ENCODE results near the gene TMBIM4. TPM values are rescaled to one million over a fixed set of nuclear protein-coding genes. Genes with fewer than 3 reads are reported as not detected.

TMBIM4 gene
- total and polyA plus RNA-seq, 10 of the 15 experiments (the other 5 are each of a cell fraction or from before 2014, with no cell fraction given): 38.8 to 341 (median 82.8) TPM

DNA sequence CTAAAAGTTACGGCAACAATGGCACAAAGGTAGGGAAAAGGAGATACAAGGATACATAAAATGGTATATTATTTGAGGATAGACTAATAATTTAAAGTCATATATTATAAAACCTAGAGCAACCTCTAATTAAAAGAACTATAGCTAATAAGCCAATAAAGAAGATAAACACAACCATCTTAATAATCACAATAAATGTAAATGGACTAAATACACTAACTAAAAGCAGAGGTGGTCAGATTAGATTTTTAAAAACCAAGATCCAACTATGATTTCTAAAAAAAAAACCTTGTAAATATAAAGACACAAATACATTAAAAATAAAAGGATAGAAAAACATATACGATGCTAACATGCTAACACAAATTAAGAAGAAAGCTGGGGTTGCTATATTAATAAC is 28.5 kb downstream of the TMBIM4 start:
- ATAC-seq: no peak
- Histone ChIP-seq H2AFZ (ENCODE audit: control insufficient read depth, low read depth, low read length) (no peak overlapping the region), H3K27me3 (replicated peaks in 1 of 2; ENCODE audit: control insufficient read depth in 2 of 2, insufficient read depth in 2 of 2, low read length in 1 of 2) (no peaks in the 10 kb centered on the region), H3K27ac (ENCODE audit: control insufficient read depth, insufficient read depth) (no peak overlapping the region), H3K9ac (ENCODE audit: control insufficient read depth, insufficient read depth, low read length) (no peak overlapping the region), H3K4me1 (ENCODE audit: control insufficient read depth, insufficient read depth, low read length) (no peaks in the 10 kb centered on the region), H3K9me3 (replicated peaks; ENCODE audit: control insufficient read depth, insufficient read depth, low read length) (peaks cover 25% of the 10 kb centered on the region), H4K20me1 (ENCODE audit: control insufficient read depth, insufficient read depth) (no peaks in the 10 kb centered on the region), H3K4me2 (ENCODE audit: control insufficient read depth, insufficient read depth) (no peak overlapping the region), H3K4me3 (no peak overlapping the region), H3K36me3 (ENCODE audit: control insufficient read depth in 2 of 2, insufficient read depth in 2 of 2, low read length in 1 of 2) (peaks cover 6 to 23% of the 10 kb centered on the region in 2 experiments), H3K79me2 (ENCODE audit: control insufficient read depth, insufficient read depth, low read length) (no peaks in the 10 kb centered on the region)
- SMC1A ChIA-PET (ENCODE audit: uncharacterized antibody, unreplicated experiment): no interaction called here
- RAD21 ChIA-PET (ENCODE audit: unreplicated experiment): no interaction called here
- intact Hi-C loops (cut with micrococcal nuclease; ENCODE audit: unreplicated experiment) (no loop called here), in situ Hi-C loops (cut with MboI) (no loop called here)
- WGBS (ENCODE audit: insufficient coverage, insufficient replicate concordance, low lambda C conversion rate, missing lambda C conversion rate): 100% methylated on average over 2 of the region's 2 CpGs
- CTCF ChIA-PET: interaction anchor here (1.1 kb wide), 1 partner anchor 27 kb away, joined by 3 read pairs; no protein-coding TSS in a partner anchor
- BruUV-seq (replicated peaks): no TSS peak
- DNase-seq (ENCODE audit: low read depth, low spot score): no peak
- POLR2A ChIA-PET: no interaction called here
- no peak for FAIRE-seq
- TF ChIP-seq HDAC2 (IDR thresholded peaks at IDR 0.05) (no peak), PAX8 (IDR thresholded peaks at IDR 0.05) (no peak), NR2F1 (conservative IDR thresholded peaks at IDR 0.05) (no peak), NFYB (IDR thresholded peaks at IDR 0.05; ENCODE audit: insufficient read depth, low read depth, low read length) (no peak), POU2F2 (IDR thresholded peaks at IDR 0.05; ENCODE audit: borderline replicate concordance, low read depth, low read length) (no peak), RAD51 (IDR thresholded peaks at IDR 0.05) (no peak), TBL1XR1 (IDR thresholded peaks at IDR 0.05; ENCODE audit: low read depth, low read length) (no peak), MTA3 (IDR thresholded peaks at IDR 0.05; ENCODE audit: borderline replicate concordance, low read length) (no peak), NRF1 (conservative IDR thresholded peaks at IDR 0.05; ENCODE audit: low read depth, low read length) (no peak), IRF4 (IDR thresholded peaks at IDR 0.05; ENCODE audit: low read depth, low read length) (no peak), KDM1A (IDR thresholded peaks at IDR 0.05; ENCODE audit: borderline replicate concordance) (no peak), YY1 (IDR thresholded peaks at IDR 0.05; ENCODE audit: low read depth, low read length) (no peak), EZH2 (IDR thresholded peaks at IDR 0.05; ENCODE audit: borderline replicate concordance, control insufficient read depth, low read depth, low read length) (no peak)
- TF ChIP-seq, protein P1, sequence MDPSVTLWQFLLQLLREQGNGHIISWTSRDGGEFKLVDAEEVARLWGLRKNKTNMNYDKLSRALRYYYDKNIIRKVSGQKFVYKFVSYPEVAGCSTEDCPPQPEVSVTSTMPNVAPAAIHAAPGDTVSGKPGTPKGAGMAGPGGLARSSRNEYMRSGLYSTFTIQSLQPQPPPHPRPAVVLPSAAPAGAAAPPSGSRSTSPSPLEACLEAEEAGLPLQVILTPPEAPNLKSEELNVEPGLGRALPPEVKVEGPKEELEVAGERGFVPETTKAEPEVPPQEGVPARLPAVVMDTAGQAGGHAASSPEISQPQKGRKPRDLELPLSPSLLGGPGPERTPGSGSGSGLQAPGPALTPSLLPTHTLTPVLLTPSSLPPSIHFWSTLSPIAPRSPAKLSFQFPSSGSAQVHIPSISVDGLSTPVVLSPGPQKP (IDR thresholded peaks at IDR 0.05; ENCODE audit: low read depth, low read length): no peak
- TF ChIP-seq, protein P2, sequence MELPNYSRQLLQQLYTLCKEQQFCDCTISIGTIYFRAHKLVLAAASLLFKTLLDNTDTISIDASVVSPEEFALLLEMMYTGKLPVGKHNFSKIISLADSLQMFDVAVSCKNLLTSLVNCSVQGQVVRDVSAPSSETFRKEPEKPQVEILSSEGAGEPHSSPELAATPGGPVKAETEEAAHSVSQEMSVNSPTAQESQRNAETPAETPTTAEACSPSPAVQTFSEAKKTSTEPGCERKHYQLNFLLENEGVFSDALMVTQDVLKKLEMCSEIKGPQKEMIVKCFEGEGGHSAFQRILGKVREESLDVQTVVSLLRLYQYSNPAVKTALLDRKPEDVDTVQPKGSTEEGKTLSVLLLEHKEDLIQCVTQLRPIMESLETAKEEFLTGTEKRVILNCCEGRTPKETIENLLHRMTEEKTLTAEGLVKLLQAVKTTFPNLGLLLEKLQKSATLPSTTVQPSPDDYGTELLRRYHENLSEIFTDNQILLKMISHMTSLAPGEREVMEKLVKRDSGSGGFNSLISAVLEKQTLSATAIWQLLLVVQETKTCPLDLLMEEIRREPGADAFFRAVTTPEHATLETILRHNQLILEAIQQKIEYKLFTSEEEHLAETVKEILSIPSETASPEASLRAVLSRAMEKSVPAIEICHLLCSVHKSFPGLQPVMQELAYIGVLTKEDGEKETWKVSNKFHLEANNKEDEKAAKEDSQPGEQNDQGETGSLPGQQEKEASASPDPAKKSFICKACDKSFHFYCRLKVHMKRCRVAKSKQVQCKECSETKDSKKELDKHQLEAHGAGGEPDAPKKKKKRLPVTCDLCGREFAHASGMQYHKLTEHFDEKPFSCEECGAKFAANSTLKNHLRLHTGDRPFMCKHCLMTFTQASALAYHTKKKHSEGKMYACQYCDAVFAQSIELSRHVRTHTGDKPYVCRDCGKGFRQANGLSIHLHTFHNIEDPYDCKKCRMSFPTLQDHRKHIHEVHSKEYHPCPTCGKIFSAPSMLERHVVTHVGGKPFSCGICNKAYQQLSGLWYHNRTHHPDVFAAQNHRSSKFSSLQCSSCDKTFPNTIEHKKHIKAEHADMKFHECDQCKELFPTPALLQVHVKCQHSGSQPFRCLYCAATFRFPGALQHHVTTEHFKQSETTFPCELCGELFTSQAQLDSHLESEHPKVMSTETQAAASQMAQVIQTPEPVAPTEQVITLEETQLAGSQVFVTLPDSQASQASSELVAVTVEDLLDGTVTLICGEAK (IDR thresholded peaks at IDR 0.05; ENCODE audit: borderline replicate concordance): no peak
- TF ChIP-seq, protein P3, sequence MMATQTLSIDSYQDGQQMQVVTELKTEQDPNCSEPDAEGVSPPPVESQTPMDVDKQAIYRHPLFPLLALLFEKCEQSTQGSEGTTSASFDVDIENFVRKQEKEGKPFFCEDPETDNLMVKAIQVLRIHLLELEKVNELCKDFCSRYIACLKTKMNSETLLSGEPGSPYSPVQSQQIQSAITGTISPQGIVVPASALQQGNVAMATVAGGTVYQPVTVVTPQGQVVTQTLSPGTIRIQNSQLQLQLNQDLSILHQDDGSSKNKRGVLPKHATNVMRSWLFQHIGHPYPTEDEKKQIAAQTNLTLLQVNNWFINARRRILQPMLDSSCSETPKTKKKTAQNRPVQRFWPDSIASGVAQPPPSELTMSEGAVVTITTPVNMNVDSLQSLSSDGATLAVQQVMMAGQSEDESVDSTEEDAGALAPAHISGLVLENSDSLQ (IDR thresholded peaks at IDR 0.05): no peak
- TF ChIP-seq, protein P4, sequence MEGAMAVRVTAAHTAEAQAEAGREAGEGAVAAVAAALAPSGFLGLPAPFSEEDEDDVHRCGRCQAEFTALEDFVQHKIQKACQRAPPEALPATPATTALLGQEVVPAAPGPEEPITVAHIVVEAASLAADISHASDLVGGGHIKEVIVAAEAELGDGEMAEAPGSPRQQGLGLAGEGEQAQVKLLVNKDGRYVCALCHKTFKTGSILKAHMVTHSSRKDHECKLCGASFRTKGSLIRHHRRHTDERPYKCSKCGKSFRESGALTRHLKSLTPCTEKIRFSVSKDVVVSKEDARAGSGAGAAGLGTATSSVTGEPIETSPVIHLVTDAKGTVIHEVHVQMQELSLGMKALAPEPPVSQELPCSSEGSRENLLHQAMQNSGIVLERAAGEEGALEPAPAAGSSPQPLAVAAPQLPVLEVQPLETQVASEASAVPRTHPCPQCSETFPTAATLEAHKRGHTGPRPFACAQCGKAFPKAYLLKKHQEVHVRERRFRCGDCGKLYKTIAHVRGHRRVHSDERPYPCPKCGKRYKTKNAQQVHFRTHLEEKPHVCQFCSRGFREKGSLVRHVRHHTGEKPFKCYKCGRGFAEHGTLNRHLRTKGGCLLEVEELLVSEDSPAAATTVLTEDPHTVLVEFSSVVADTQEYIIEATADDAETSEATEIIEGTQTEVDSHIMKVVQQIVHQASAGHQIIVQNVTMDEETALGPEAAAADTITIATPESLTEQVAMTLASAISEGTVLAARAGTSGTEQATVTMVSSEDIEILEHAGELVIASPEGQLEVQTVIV (IDR thresholded peaks at IDR 0.05; ENCODE audit: borderline replicate concordance, partially characterized antibody): no peak

Data from GM12878 (cell line).